NCI-H2107 treated with DMSO at 0.1 percent for 48 hours (cell line): Measurements from ENCODE around the gene POLD3.

Source experiments
- DNase-seq: peaks from one replicate; lab custom pipeline; 2025; ENCODE audit not compliant: unreplicated experiment; lab: John Stamatoyannopoulos, UW

POLD3 gene, protein sequence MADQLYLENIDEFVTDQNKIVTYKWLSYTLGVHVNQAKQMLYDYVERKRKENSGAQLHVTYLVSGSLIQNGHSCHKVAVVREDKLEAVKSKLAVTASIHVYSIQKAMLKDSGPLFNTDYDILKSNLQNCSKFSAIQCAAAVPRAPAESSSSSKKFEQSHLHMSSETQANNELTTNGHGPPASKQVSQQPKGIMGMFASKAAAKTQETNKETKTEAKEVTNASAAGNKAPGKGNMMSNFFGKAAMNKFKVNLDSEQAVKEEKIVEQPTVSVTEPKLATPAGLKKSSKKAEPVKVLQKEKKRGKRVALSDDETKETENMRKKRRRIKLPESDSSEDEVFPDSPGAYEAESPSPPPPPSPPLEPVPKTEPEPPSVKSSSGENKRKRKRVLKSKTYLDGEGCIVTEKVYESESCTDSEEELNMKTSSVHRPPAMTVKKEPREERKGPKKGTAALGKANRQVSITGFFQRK

DNA sequence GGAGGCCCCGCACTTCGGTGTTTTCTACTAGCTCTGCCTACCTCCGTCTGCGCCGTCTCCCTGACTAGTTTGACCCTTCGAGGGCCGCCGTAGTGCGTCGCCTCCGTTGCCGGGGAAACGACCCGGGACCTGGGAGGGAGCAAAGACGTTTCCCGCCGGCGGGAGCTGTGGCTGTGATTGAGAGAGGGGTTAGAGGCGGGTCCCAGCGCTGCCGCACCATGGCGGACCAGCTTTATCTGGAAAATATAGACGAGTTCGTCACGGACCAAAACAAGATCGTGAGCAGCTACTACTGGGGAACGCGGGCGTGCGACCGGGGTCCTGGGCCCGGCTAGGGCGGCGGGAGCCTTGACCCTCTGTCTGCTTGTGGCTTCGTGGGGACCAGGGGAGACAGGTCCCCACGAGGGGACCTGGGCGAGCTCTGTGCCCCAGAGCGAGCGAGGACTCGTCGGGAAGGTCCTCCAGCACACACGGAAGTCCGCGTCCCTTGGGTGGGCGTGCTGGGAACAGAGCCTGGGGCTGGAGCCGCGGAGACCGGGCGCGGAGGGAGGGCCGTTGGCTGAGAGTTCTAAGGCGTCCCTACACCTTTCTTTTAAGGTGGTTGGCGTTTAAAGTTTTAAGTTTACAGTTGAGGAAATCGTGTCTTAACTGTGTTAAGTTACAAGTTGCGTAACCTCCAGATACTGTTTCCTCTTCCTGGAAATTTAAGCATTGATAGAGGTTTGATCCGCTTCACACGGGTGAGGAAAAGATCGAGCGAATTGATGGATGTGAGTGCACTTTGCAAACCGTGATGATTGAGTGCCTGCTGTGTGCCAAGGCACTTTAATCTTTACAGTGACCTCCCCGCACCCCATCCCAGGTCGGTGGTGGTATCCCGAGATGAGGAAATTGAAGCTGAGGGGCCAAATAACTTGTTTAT lies at the start of gene POLD3:
Gene POLD3, plus strand, starts transcription at position 142 of the 922 bp plus-strand sequence. Its CDS starts 77 bp downstream, at position 219.
- peak; percentile 86 for DNase-seq

DNA sequence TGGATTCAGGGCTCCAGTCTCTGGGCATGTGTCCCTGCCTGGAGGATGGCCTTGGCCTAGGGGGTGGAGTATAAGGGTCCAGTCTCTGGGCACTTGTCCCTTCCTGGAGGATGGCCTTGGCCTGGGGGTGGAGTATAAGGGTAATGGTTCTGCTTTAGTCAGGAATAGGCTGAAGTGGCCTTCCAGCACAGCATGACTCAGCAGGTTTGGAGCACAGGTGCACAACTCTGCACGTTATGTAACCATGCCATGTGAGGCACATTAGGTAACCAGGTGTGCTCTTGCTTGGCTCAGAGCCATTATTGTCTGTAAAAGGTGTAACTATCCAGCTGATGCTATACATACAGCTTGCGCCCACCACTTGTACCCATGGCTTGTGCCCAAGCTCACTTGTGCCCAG lies 48.4 kb upstream of the POLD3 start:
- no peak for DNase-seq

DNA sequence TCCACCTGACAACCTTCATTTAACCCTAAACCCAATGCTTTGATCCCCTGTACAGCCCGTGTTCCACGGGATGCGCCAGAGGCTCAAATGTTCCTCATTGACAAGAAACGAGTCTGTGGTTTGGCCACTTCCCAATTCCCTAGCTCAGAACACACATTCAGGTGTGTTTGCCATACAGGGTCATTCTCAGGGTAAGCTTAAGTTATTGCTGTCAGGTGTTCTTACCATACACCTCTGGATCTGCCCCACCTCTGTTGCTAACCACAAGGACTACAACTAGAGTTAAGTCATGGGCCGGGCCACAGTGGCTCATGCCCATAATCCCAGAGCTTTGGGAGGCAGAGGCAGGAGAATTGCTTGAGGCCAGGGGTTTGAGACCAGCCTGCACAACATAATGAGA lies 45.6 kb upstream of the POLD3 start:
- peak; percentile 58 for DNase-seq

DNA sequence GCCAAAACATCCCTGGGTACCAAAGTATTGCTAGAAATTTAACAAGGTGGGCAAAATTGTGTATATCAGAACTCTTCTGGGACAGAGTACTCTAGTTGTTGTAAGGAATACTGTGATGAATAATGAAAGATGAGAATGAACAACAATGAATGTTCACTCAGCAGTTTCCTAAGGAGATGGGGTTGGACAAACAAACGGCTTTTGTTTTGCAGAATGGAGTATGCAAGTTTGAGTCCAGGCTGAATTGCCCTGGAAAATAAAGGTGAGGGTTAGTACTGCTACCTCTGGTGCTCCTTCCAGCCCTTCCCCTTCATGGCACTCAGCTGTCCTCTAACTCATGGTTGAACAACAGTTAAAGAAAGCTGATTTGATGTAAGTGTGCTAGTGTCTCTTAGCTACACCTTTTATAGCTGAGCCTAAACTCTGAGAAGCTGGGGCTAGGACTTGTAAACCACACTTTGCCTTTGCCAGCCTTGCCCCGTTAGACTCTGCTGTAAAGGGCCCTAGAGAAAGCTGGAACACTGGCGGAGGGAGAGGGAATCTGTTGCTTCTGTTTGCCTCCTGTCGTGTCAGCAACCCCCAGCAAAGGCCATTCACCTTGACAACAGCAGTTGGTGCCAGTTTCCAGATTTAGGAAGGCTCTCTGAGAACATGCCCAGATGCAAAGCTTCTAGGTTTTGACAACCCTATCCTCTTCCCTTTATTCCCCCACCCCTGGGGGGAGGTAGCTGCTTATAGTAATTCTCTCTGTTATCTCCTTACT lies 41.2 kb upstream of the POLD3 start:
- DNase-seq, result no peak

DNA sequence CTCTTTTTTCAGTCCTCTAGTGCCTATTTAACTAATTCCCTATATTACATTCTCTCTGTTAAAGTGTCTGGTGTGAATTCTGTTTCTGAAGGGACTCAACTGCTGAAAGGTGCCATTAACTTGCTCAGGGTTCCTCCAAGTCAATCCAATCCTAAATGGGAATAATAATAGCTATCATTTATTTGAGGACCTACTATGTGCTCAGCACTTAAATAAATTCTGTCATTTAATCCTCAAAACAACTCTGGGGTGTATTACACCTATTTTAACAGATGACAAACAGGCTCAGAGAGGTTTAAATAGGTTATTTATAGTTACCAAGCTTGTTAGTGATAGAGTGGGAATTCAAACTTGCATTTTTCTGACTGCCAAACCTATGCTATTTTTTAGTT lies 40.6 kb upstream of the POLD3 start:
- DNase-seq, result no peak

DNA sequence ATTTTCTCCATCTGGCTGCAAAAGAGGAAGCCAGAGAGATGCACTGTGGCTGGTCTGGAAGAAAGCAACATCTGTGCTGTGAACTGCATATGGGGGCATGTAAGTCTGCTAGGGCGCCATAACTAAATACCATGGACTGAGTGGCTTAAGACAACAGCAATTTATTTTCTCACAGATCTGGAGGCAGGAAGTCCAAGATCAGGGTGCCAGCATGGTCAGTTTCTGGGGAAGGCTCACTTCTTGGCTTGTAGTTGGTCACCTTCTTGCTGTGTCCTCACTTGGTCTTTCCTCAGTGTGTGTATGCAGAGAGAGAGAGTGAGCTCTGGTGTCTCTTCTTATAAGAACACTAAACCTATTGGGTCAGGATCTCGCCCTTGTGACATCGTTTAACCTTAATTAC lies 34.9 kb upstream of the POLD3 start:
- no peak for DNase-seq

DNA sequence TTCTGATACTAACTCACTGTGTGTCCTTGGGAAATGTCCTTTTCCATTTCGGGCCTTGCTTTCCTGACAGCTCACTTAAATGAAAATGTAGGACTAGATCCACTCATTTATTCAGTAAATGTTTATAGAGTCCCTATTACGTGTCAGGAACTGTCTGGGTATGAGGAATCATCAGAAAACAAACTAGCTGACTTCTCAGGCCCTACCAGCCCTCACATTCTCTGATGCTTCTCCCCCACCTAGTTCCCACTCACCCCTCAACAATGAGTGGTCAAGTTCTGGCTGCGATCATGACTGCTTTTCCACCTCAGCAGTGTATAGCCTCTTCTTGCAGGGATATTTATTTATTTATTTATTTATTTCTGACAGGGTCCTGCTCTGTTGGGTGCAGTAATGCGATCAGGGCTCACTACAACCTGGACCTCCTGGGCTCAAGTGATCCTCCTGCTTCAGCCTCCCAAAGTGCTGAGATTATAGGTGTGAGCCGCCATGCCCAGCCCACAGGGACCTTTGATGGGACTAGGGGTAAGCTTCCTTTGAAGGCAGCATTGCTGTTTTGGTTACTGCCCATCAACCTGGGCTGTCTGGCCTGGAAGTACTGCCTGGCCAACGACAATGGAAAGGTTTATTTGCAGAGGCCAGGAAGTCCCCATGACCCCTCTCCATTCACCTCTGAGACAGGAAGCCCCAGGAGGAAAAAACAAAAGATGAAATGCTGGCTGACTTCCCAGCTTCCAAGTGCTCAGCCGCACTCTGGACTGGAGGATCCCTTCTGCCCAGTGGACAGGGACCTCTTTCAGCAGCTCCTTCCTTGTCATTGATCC lies 33.1 kb upstream of the POLD3 start:
- DNase-seq, result no peak

DNA sequence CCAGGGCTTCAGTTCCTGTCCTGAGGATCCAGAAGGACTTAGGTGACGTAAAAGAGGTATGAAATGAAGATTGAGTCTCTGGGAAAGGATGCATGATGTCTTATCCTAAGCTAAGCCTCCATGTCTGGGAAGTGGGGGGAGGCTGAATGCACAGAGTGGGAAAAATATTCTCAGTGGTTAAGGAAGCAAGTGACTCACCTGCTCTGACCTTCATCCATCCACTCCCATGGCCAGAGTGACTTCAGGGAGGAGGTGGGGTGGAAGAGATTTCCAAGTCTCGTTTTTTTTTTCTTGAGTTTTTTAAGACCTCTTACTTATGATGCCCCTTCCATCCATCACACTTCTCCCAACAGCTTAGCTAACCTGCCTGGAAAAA lies 32.5 kb upstream of the POLD3 start:
- no peak for DNase-seq

DNA sequence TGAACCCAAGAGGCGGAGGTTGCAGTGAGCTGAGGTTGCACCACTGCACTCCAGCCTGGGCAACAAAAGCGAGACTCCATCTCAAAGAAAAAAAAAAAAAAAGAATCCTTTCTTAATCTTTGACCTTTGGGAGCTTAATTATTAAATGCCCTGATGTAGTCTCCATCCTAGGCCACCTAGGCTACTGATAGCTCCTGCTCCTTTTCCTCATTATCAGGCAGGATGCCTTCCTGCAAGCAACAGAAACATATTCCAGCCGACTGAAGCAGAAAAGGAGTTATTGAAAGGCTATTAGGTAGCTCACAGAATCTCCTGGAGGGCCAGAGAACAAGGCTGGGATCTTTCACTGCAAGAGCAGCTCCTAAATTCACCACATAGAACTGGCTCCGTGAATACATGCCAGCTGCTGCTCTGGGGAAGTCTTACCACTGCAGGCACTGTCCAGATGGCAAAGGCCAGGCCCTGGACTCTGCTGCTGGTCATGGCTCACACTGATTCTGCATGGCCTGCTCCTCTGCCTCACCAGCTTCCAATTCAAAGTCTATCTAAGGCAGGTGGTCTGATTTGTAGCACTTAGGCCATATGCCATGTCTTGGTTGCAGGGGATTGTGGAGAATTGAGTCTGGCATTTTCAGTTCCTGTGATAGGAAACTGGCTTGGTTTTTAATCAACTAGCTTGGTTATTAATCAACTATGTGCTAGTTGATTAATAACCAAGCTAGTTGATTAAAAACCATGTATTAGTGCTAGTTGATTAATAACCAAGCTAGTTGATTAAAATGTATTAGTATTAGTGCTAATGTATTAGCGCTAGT lies 26.0 kb upstream of the POLD3 start:
- DNase-seq, result no peak

DNA sequence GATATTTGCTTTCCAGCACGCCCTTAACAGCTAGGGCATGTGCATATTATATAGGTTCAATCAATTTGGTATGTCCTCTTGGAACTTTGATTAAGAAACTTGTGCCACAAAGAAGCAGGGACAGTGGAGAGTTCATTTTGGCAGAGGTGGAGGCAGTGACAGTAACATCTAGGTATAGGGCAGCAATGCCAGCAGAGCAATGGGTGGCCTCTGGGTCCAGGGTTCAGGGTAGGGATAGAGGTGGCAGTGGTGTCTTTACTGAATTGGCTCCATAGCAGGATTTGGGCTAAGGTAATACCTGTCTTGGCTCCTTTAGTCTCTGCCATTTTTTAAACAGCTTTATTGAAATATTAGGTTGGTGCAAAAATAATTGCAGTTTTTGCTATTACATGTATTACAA lies 24.4 kb upstream of the POLD3 start:
- no peak for DNase-seq

DNA sequence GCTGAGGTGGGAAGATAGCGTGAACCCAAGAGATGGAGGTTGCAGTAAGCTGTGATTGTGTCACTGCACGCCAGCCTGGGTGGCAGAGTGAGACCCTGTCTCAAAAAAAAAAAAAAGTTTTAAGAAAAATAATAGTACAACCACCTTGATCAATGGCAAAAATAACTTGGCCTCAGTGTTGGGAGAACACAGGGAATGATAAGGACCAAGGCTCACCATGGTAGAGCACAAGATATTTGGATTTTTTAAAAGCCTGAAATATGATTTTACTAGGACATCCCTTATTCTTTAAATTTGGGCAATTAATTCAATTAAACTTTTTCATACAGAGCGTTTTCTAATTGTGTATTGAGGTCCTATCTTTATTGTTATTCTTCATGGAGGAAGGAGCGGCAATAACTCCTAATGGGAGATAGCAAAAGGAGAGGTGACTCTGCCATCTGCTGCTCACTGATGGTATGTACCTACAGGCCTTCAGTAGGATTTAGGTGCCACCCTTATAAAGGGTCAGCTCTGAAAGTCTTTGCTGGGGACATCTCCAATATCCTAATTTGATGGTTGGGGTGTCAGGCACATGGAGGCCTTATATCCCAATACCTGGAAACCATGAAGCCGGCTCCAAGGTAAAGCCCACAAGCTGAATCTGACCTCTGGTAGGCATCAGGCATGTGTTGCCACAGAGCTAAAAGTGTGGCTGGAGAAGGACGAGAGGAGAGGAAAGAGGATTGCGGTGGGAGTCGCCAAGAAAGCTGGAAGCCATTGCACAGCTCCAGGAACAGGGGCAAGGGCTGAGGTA lies 21.9 kb upstream of the POLD3 start:
- DNase-seq, result peak; percentile 40

DNA sequence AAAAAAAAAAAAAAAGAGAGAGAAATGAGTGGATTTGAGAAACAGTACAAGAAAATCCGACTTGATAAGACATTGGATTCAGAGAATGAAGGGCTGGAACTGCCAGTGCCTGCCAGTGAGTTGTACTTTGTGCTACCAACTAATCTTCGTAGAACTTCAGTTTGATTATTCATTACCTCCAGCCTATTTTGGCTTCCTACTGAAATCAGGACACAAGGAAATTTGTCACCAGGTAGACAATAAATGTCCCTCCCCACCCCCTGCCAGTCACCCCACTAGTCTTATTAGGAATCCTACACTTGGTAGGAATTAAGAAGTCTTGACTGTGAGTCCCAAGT lies 21.4 kb upstream of the POLD3 start:
- no peak for DNase-seq

DNA sequence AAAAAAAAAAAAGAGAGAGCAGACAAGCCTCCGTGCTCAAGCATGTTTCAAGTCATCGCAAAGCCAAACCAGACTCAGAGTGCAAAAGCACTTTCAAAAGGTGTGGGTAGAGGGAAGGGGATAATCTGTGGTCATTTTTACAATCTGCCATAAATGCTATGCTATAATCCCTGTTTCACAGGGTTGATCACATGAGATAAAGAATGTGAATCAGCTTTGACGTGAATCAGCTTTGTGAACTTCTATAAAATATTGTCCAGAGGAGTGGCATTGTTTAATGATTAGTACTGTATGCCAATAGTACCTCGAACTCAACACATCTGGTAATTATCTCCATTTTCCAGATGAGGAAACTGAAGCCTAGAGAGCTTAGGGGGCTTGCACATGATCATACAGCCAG lies 20.0 kb upstream of the POLD3 start:
- DNase-seq, result no peak

DNA sequence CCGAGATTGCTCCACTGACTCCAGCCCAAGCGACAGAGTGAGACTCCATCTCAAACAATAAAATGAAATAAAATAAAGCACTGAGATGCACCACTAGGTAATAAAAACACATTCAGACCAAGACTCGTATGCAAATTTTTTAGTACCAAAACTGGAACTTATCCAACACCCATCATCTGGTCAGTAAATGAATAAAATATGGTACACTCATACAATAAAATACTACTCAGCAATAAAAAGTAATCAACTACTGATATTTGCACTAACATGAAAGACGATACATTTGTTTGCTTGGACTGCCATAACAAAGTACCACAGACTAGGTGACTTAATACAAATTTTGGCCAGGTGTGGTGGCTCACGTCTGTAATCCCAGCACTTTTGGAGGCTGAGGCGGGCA lies 17.8 kb upstream of the POLD3 start:
- no peak for DNase-seq

DNA sequence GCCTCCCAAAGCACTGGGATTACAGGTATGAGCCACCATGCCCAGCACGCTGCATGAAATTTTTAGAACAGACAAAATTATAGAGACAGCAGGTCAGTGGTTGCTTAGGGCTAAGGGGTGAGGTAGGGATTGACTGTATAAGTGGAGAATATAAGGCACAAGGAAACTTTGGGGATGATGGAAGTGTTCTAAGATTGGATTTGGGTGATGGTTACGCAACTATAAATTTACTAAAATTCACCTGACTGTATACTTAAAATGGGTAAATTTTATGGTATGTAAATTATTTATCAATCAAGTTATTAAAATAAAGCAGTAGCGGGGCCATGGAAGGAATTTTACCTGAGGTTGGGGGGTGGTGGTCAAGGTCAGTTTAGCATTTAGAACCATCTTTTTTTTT lies 16.4 kb upstream of the POLD3 start:
- DNase-seq, result no peak

DNA sequence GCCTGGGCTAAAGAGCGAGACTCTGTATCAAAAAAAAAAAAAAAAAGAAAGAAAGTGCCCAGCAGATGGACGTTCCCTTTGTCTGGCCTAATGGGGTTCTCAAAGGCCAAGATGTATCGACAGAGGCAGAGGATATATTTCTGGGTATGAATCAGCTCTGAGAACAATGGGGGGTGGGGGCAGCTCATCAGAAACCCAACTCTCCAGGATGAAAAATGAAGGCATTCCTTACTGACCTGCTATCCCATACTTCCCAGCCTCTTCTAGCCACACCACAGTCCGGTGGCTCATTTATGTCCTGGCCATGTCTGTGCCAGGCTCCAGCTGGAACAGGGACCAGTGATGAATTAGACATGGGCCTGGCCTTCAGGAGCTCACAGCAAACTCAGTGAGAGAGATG lies 15.2 kb upstream of the POLD3 start:
- DNase-seq, result no peak

DNA sequence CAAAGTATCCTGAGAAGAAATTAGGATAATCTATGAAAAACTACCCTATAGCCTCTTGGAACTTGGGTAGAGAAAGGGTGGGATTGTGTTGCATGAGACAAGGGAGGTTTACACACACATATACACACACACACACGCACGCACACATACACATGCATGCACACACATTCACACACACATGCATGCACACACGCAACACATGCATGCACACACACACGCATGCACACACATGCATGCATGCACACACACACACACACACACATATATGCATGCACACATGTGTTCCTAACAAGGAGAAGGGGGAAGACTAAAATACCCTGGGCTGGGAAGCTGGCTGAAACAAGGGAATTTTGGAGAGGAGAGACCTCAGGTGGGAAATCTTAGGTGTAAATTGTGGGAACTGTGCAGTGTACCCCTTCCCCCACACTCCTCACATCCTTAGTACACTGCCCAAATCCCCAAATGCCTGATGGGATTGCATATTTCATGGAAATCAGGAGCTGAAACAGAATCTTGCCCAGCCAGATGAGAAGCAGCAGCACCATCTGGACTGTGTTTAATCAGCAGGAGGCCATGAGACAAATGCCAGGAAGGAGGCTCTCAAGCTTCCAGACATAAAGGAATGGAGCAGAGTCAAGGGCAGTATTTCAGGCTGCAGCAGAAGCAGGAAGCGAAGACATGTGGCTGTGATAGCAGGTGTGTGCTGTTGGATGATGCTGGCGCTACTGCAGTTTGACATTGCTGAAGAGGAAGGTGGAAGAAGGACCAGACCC lies 14.6 kb upstream of the POLD3 start:
- peak; percentile 85 for DNase-seq

DNA sequence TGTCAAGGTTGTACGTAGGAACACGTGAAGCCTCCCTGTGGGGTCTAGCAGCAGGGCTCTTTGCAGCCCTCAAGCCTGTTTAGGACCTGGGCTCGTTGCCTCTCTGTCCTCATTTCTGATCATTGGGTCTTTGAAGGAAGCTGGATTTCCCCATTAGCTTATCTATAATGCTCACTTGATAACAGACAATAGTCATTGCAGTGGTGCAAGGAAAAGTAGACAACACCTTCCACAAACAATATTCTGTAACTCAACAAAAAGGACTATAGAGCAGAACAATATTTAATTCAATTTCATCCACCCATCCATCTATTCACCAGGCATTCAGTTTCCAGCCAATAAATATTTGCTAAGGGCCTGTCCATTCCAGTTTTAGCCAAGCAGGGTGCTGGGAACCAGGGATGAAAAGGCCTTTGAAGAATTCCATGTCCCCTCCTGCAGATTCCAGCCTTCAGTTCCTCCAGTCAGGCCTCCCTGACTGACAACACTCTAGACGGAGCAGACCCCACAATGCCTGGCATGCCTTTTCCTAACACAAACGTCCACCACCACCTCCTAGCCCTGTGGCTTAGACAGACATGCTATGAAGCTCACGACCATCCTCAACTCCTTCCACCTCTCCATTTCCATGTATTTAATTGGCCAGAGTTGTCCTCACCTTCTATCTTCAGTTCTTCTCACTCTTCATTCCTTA lies 12.7 kb upstream of the POLD3 start:
- DNase-seq, result no peak
